GM23248 (cell line): Measurements from ENCODE around the gene GAPVD1. TPM values are rescaled to one million over a fixed set of nuclear protein-coding genes. Genes with fewer than 3 reads are reported as not detected.
"Not testable (repeated sequence)": the region's sequence is repeated elsewhere in the genome, so short reads cannot be mapped to it uniquely, and the experiment has no call there.

ENCODE experiments used
- DNase-seq: peaks from one replicate; pipeline ENCODE4 v3.0.0-alpha.2; 2015
- H2AFZ ChIP-seq: fragments of 200-600 bp; sonication (generic); 2 replicates; pipeline ENCODE4 v1.6.1; 2016; ENCODE audit warnings: antibody characterized with exemption
- H3F3A ChIP-seq: fragments of 200-600 bp; sonication (generic); 2 replicates; pipeline ENCODE4 v1.6.1; 2016; ENCODE audit warnings: mild to moderate bottlenecking, antibody characterized with exemption, mixed run types; ENCODE audit not compliant: insufficient read depth
- H3K27ac ChIP-seq: fragments of 200-600 bp; sonication (generic); 2 replicates; pipeline ENCODE4 v1.5.1; 2016; ENCODE audit warnings: mild to moderate bottlenecking
- H3K27me3 ChIP-seq: fragments of 200-600 bp; sonication (generic); replicated peaks from 2 replicates; pipeline ENCODE4 v1.6.1; 2016; ENCODE audit warnings: mild to moderate bottlenecking; ENCODE audit not compliant: insufficient read depth
- H3K36me3 ChIP-seq: fragments of 200-600 bp; sonication (generic); 2 replicates; pipeline ENCODE4 v1.6.1; 2016; ENCODE audit warnings: low read depth, mild to moderate bottlenecking
- H3K4me1 ChIP-seq: fragments of 200-600 bp; sonication (generic); 2 replicates; pipeline ENCODE4 v1.6.1; 2016; ENCODE audit warnings: mild to moderate bottlenecking; ENCODE audit not compliant: insufficient read depth
- H3K4me2 ChIP-seq: fragments of 200-600 bp; sonication (generic); one replicate; pipeline ENCODE4 v1.6.1; 2016; ENCODE audit warnings: mild to moderate bottlenecking; ENCODE audit not compliant: unreplicated experiment
- H3K4me3 ChIP-seq: fragments of 200-600 bp; sonication (generic); 2 replicates; pipeline ENCODE4 v1.5.1; 2016; ENCODE audit warnings: mild to moderate bottlenecking
- H3K79me2 ChIP-seq: fragments of 200-600 bp; sonication (generic); 2 replicates; pipeline ENCODE4 v1.6.1; 2016; ENCODE audit warnings: mild to moderate bottlenecking; ENCODE audit not compliant: insufficient read depth
- H3K9ac ChIP-seq: fragments of 200-600 bp; sonication (generic); 2 replicates; pipeline ENCODE4 v1.6.1; 2016; ENCODE audit warnings: mild to moderate bottlenecking
- H3K9me2 ChIP-seq: fragments of 200-600 bp; sonication (generic); 2 replicates; pipeline ENCODE4 v1.6.1; 2016; ENCODE audit warnings: mixed run types, mild to moderate bottlenecking, moderate library complexity; ENCODE audit not compliant: insufficient read depth
- H3K9me3 ChIP-seq: fragments of 200-600 bp; sonication (generic); one replicate; pipeline ENCODE4 v1.6.1; 2017; ENCODE audit warnings: low read depth
- H4K20me1 ChIP-seq: fragments of 200-600 bp; sonication (generic); 2 replicates; pipeline ENCODE4 v1.6.0; 2016; ENCODE audit not compliant: insufficient read depth
- EZH2 ChIP-seq: fragments of 200-600 bp; sonication (generic); IDR thresholded peaks from 2 replicates; pipeline ENCODE4 v1.6.1; 2018; ENCODE audit warnings: antibody characterized with exemption, mild to moderate bottlenecking; ENCODE audit not compliant: insufficient read depth, poor library complexity, severe bottlenecking
- EZH2phosphoT487 ChIP-seq: fragments of 200-600 bp; sonication (generic); IDR thresholded peaks from 2 replicates; pipeline ENCODE4 v1.6.1; 2018; ENCODE audit warnings: antibody characterized with exemption, moderate library complexity, mild to moderate bottlenecking, low read depth; ENCODE audit not compliant: insufficient read depth
- WGBS, 2 experiments: methylation state at CpG; one replicate each; pipeline ENCODE4 v1.1.6; 2015 to 2017; ENCODE audit warnings: low lambda C conversion rate in 2 of 2, low coverage in 1 of 2; ENCODE audit errors: missing lambda C conversion rate in 2 of 2; 5-methylcytosine and 5-hydroxymethylcytosine counted together
- in situ Hi-C: fragments of 300-500 bp; cut with MboI; formaldehyde crosslinking; loops from 2 replicates; pipeline ENCODE4 v1.15.0; 2020
- polyA plus RNA-seq: library from polyadenylated mRNA; unstranded; fragments of >200 nt; fragmentation: Nextera tagmentation; extraction: Ambion mirVana; gene quantifications from 2 replicates; pipeline ENCODE4 v1.2.1, GENCODE V29; 2016
- total RNA-seq: library from RNA; depleted of rRNA; stranded (reverse); fragments of >200 nt; shearing (Covaris generic); gene quantifications from 2 replicates; pipeline ENCODE4 v1.2.3, GENCODE V29; 2014

GAPVD1 gene
- total and polyA plus RNA-seq, 2 experiments from 2014 or later = 33.6 to 39.5 TPM

DNA sequence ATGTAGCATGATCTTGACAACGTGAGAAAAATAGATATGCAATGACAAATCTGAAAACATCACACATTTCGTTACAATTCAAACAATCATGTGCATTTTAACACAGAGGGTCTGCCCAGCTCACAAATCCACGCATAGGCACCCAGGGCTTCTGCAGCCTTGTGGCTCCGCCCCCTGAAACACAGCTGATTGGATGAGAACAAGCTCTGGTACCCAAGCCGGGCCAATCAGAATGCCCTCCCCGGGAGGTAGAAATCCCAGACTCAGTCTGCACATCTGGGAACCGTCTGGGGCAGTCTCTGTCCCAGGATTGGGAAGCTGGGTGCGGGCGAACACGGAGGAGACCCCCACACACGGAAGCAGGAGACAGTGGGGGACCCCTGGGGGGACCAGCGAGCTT is 137.5 kb downstream of the GAPVD1 start:
- Histone ChIP-seq H3K36me3 (no peaks in the 10 kb centered on the region), H2AFZ (no peak overlapping the region), H3K9me3 (no peaks in the 10 kb centered on the region), H3K4me3 (no peak overlapping the region), H3K27ac (no peak overlapping the region), H3K9me2 (no peaks in the 10 kb centered on the region), H3K9ac (no peak overlapping the region), H3K4me2 (no peak overlapping the region), H4K20me1 (no peaks in the 10 kb centered on the region), H3K27me3 (no peaks in the 10 kb centered on the region), H3F3A (no peaks in the 10 kb centered on the region), H3K4me1 (no peaks in the 10 kb centered on the region), H3K79me2 (no peaks in the 10 kb centered on the region)
- WGBS, 2 experiments = 76 to 80% methylated on average over 12 of the region's 12 CpGs
- no peak for DNase-seq
- in situ Hi-C loops = no loop called here
- TF ChIP-seq EZH2phosphoT487 = no peak
- no peak for TF ChIP-seq EZH2

- H3K9me3 ChIP-seq = no peaks in the 10 kb centered on the region
- H3K79me2 ChIP-seq = no peaks in the 10 kb centered on the region
- H3K36me3 ChIP-seq = no peaks in the 10 kb centered on the region
- no peak overlapping the region for H3K27ac ChIP-seq
- H3K4me3 ChIP-seq = no peak overlapping the region
- no peak overlapping the region for H3K9ac ChIP-seq
- TF ChIP-seq EZH2 (no peak), EZH2phosphoT487 (no peak)
- no peaks in the 10 kb centered on the region for H3K9me2 ChIP-seq
- DNase-seq = no peak
- no peaks in the 10 kb centered on the region for H4K20me1 ChIP-seq
- H3K4me1 ChIP-seq = no peaks in the 10 kb centered on the region
- H3K4me2 ChIP-seq = no peak overlapping the region
- 93 to 98% methylated on average over 20 of the region's 20 CpGs for WGBS, 2 experiments
- in situ Hi-C loops = loop anchor here (10.0 kb wide), 1 partner anchor 825 kb away; no protein-coding TSS in a partner anchor
- no peaks in the 10 kb centered on the region for H3F3A ChIP-seq
- H3K27me3 ChIP-seq = no peaks in the 10 kb centered on the region
- no peak overlapping the region for H2AFZ ChIP-seq
Measured at GRCh38 chr9:125399666-125400065, 138.0 kb downstream of the GAPVD1 start.

GRCh38 chr9:125400232-125400631 is 138.6 kb downstream of the GAPVD1 start:
- in situ Hi-C loops = loop anchor here (10.0 kb wide), 1 partner anchor 825 kb away; no protein-coding TSS in a partner anchor

DNA sequence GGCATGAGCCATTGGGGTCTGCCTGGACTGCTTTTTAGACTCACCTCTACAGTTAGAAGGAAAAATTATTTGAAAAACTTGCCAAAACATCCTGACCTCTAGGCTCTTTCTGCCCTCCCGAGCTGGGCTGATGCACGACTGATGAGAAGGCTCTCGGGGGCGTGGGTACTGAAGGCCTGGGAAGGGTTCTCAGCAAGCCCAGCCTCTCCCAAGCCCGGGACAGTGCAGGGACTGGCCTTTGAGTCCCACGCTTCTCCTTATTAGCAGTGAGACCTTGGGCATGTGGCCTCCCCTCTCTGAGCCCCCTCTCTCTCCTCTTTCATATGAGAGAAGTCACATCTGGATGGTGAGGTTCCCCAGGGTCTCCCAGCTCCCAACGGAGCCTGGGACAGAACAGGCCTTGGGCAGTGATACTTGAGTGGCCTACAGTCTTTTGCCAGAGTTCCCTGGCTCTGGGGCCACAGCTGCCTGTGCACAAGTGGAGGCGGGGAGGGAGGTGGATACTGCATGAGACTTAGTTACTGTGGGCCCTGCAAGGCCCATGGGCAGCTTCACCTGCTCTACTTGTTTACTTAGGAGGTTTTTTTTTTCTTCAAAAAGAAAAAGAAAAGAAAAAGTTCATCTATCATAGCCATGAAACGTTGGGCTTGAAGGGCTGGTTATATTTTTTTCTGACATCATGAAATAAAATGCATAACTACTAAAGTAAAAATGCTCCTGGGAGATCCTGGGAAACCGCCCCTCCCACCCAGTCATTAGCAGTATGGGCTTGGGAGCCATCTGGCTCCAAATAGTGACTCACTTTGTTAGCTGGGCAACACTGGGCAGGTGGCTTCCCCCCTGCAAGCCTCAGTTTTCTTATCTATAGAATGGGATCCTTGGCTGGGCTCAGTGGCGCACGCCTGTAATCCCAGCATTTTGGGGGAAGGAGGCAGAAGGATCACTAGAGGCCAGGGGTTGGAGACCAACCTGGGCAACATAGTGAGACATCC is 139.4 kb downstream of the GAPVD1 start:
- H3K9me3 ChIP-seq = no peaks in the 10 kb centered on the region
- peak; percentile 35 for DNase-seq
- in situ Hi-C loops = loop anchor here (10.0 kb wide), 1 partner anchor 824 kb away; no protein-coding TSS in a partner anchor
- no peaks in the 10 kb centered on the region for H3F3A ChIP-seq
- TF ChIP-seq EZH2phosphoT487 (no peak), EZH2 (no peak)
- H3K36me3 ChIP-seq = no peaks in the 10 kb centered on the region
- WGBS, 2 experiments = 66 to 75% methylated on average over 12 of the region's 12 CpGs
- H3K27ac ChIP-seq = no peak overlapping the region
- H3K4me2 ChIP-seq = no peak overlapping the region
- H4K20me1 ChIP-seq = no peaks in the 10 kb centered on the region
- H3K9me2 ChIP-seq = no peaks in the 10 kb centered on the region
- H3K9ac ChIP-seq = no peak overlapping the region
- no peaks in the 10 kb centered on the region for H3K27me3 ChIP-seq
- H3K4me3 ChIP-seq = no peak overlapping the region
- H3K4me1 ChIP-seq = no peaks in the 10 kb centered on the region
- H3K79me2 ChIP-seq = no peaks in the 10 kb centered on the region
- no peak overlapping the region for H2AFZ ChIP-seq

More at GRCh38 chr9:125400232-125400631, 138.6 kb downstream of the GAPVD1 start:
- H3K9me2 ChIP-seq, H2AFZ ChIP-seq, H3K36me3 ChIP-seq, H3K4me2 ChIP-seq, H3K9ac ChIP-seq, H3K9me3 ChIP-seq, H3K4me3 ChIP-seq, H3K27me3 ChIP-seq, H3K4me1 ChIP-seq, H3K79me2 ChIP-seq, DNase-seq, H4K20me1 ChIP-seq, H3F3A ChIP-seq, H3K27ac ChIP-seq: not testable (repeated sequence)
- WGBS, 2 experiments = 95 to 96% methylated on average over 8 of the region's 8 CpGs
